ENCODE results near the gene ABHD17C.

GRCh38 chr15:80662757-80663553, 32.2 kb upstream of the ABHD17C start:
- no peak for TF ChIP-seq CTCF (IDR thresholded peaks at IDR 0.05; ENCODE audit: insufficient read depth, low read length)
- TF ChIP-seq POLR2AphosphoS5 (IDR thresholded peaks at IDR 0.05; ENCODE audit: low read depth): no peak
- TF ChIP-seq SPI1 (IDR thresholded peaks at IDR 0.05; ENCODE audit: borderline replicate concordance, low read depth): 0 out of 2 replicates have a peak, but pooled peaks have one; percentile 11
- TF ChIP-seq GABPA (IDR thresholded peaks at IDR 0.05; ENCODE audit: low read depth): no peak
